ENCODE data around the gene APCDD1L.
A peak's percentile ranks its signal among the peaks of the same experiment; 100 is the strongest.

The APCDD1L gene

DNA sequence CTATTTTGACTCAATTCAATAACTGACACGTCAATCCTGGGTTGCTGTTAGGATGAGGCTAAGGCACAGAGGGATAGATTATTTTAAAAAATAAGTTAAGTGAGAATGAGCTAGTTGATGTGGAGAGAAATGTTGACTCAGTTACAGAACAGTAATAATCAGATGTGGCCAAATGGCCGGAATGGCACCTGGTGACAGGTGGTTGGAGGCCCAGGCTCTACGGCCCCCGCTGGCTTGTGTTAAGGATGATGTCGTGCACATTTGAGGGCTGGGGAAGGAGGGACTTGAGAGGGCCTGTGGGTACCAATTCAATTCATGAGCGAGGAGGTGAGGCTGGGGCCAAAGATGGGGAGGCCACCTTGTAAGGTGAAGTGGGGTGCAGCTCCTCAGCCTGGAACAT lies 31.7 kb downstream of the APCDD1L start:
- DNase-seq, result no peak

DNA sequence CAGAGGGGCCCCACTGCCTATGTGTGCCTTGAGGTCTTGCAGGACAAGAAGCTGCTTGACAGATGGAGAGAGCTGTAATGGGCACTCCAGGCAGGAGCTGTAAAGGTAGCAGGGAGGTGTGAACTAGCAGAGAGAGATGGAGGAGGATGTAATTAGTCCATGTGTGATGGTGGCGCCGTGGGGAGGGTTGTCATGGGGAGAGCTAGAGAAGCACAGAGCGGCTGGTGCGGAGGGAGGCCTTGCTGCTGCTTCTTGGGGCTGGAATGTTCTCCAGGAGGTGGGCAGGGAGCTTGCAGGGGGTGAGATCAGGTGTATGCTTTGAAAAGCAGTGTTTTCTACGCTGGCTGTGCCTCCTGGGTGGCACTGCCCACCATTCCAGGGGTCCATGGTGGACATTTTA lies 32.1 kb downstream of the APCDD1L start:
- DNase-seq, result no peak

- peak; percentile 3 for DNase-seq
Measured at GRCh38 chr20:58482416-58482815, 32.8 kb downstream of the APCDD1L start.

DNA sequence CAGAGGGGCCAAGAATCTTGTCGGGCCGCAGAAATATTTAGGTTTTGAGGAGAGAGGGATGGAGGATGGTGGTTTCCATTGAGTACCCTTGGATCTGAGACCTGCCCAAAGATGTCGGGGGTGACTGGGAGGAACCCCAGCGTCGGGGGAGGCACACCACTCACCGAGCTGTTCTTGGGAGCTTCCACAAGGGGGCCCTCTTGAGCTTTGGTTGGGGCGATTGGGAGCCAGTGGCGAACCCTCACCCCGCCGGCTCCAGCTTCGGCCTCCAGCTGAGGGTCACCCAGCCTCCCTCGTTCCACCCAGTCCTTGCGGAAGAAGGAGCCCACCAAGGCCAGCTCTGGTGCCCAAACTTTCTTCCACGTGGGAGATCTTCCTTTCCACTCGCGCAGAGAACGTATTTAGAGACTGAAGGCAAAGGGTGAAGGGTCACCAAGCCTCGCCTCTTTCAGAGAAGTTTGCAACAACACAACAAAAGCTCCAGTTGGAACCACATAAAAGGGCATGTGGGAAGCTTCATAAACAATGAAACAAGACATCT lies 33.6 kb downstream of the APCDD1L start:
- peak; percentile 58 for DNase-seq

DNA sequence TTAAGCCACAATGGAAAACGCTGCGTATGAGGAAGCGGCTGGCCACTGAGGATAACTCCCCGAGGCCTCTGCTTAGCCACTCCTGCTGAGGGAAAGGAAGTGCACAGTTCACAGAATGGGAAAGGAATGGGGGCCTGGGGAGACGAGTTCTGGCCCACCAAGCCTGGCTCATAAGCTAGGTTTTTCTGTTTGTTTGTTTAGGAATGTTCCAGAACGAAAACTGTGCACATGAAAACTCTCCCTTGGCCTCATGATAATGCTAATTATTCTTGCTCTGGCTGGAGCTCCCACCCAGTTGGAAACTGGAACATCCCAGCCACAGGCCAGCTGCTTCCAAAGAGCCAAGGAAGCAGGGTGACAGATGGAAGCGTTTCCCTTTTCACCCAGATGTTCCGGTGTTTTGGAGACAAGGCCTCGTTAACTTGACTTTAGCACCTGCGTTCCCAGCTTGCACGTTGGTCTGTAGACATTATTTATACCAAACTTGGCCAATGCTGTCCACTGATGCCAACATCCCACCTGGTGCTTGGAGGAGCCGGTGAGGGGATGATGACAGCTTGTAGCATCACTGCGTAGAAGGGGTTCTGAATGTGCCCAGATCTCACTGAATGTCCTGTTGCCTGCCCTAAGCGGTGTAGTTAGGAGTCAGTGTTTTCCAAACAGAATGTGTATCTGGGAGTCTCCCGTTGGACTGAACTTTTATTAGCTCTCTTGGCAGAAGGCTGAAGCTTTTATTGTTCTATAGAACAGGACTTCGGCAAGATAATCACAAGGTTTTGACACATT lies 34.5 kb downstream of the APCDD1L start:
- DNase-seq, result no peak

DNA sequence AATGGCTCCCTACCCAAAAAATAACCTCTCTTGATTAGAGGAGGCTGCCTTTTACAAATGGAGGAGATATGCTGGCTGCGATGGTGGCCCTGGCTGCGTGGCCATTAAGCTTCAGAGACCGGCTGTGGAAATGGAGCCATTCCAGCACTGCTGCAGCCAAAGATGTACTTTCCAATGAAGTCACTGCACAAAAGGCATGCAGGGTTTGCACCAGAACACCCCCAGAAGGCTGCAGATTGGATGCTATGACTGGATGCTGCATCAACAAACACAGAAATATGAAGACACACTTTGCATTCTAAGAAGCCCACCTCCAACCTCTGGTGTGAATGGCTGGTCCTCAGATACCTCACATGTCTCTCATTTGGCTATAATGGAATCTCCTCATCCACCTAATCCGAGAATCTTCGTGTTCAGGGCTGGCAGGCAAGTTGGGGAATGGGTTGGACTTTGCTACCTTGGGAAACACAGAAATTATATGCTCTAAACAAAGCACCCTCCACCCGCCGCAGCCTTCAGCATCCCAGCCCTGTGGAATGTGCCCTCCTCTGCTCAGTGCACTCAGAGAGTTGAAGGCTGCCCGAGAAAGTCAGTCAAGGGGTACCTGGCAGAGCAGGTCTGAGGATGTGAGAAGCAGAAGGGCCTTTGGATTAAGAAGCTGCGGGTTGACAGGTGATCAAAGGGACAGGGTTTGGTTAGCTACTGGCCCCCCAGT lies 35.3 kb downstream of the APCDD1L start:
- DNase-seq, result no peak

DNA sequence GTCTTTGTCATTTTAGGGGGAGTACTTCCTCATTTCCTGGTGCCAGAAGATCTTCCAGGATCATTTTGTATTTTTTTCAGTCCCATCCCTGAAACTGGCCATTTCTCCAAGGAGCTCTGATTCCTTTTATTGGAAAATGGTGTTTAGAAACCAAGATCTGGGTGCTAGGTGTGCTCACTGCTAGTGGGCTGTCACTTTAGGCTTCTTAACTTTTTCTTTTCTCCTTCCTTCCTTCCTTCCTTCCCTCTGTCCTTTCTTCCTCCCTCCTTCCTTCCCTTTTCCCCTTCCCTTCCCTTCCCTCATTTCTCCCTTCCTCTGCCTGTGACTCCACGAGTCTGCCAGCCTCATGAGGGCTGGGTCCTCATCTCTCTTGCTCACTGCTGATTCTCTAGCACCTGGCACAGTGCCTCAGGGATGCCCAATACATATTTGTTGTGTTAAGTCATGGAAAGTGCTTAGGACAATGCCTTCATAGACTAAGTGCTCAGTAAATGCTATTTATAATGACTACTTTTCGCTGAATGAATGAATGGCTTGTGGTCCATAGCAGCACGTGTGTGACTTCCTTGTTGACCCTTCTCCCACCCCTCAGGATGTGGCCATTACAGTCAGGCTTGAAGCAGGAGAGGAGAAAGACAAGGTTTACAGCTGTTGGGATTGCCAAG lies 36.9 kb downstream of the APCDD1L start:
- no peak for DNase-seq

DNA sequence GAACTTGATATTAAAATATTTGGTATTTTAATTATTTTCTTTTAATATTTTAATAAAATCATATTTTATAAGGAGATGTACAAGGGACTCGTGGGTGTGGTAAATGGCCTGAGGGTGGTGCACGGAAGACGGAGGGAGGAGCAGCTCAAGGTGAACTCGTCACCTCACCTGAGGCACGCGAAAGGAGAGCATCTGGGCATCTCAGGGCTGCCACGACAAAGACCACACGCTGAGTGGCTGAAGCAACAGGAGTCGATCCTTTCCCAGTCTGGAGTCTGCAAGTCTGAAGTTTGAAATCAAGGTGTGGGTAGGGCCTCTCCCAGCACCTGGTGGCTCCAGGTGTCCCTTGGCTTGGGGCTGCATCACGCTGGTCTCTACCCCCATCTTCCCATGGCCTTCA lies 39.7 kb downstream of the APCDD1L start:
- no peak for DNase-seq

GRCh38 chr20:58473453-58474425 lies 41.5 kb downstream of the APCDD1L start:
- no peak for DNase-seq

- no peak for DNase-seq
Measured at GRCh38 chr20:58472273-58473018, 42.8 kb downstream of the APCDD1L start.

- no peak for DNase-seq
Measured at GRCh38 chr20:58471193-58472164, 43.7 kb downstream of the APCDD1L start.

- no peak for DNase-seq
Measured at GRCh38 chr20:58470336-58471192, 44.6 kb downstream of the APCDD1L start.

- DNase-seq, result no peak
Measured at GRCh38 chr20:58469616-58470015, 45.6 kb downstream of the APCDD1L start.

DNA sequence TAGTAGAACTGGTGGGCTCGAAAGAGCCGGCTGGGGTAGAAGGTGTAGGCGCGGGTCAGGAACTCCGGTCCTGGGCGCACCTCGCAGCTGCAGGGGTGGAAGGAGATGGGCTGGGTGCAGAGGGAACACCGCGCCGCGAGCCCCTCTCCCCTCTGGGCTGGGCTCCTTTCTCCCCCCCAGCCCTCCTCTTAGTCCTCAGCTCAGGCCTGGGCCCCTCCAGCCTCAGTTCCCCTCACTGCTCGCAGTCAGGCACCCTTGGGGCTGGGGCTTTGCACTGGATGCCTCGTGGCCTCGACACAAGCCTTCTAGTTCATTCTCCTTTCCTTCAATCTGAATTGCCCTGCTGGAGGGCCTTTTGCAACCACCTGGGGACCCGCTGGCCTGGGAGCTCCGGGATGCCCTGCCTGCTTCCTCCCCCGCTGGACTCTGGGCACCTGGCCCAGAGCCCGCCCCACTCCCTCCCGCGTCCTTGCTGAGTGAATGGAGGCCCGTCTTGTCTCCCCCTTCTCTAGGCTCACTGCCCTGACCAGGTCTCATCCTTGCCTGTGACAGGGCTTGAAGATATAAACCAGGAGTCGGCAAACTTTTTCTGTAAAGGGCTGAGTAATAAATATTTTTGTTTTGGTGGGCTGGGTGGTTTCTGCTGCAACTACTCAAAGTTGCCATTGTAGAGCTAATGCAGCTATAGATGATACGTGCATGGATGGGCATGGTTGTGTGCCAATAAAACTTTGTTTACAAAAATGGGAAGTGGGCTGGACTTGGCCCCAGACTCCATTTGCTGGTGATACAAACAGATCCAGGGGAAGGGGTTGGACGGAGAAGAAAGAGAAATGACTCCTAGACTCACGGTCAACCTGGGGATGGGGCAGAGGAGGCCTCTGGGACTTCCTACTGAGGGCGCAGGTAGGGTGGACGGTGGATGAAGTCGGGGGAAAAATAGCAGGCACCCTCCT lies 47.3 kb downstream of the APCDD1L start:
- no peak for DNase-seq

GRCh38 chr20:58466729-58467571 lies 48.2 kb downstream of the APCDD1L start:
- no peak for DNase-seq

DNA sequence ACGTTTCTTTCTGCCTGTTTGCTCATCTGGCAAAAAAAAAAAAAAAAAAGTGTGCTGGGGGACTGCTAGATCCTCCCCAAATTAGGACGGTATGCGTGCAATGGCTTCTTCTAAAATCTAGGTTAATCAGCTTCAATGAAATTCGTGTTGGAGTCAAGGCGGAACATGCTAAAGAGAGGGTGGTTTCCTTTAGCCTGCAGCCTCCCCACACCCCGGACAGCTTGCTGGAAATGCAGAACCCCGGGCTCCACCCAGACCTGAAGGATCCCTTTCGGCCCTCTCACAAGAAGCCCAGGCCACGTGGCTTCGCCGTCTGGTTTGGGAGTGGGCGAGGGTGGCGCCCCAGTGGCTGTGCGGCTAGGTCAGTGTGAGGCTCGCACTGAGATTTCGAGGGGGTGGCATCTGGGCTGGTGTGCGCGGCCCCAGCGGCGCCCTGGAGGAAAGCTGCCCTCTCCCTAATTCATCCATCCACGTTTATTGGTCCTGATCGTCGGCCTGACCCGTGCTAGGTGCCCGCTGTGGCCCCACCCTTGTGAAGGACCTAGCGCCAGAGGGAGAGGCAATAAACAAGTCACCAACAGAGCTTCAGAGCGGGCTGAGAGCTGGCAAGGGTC lies 49.0 kb downstream of the APCDD1L start:
- DNase-seq, result no peak

DNA sequence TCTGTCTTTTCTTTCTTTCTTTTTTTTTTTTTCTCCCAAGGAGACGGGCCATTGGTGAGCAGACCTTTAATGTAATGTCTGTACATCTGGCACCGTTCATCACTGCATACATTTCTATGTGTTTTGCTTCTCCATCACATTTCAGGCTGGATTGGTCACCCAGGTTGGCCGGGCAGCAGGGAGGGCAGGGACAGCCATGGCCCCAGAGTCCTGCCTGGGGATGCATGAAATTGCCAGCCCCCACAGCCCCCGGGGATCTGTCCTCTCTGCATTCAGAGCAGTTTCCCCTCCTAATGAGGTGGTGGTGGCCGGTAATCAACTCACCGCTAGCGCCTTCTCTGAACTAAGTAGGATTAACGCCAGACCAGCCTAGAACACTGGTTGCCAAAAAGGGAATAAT lies 50.4 kb downstream of the APCDD1L start:
- no peak for DNase-seq
